ENCODE results near the gene UBE2J2. TPM values are rescaled to one million over a fixed set of nuclear protein-coding genes. Genes with fewer than 3 reads are reported as not detected.

The UBE2J2 gene
- total and polyA plus RNA-seq, 2 of the 13 experiments (the other 11 are each of a cell fraction or from before 2014, with no cell fraction given) = 25.4 to 29.4 TPM

DNA sequence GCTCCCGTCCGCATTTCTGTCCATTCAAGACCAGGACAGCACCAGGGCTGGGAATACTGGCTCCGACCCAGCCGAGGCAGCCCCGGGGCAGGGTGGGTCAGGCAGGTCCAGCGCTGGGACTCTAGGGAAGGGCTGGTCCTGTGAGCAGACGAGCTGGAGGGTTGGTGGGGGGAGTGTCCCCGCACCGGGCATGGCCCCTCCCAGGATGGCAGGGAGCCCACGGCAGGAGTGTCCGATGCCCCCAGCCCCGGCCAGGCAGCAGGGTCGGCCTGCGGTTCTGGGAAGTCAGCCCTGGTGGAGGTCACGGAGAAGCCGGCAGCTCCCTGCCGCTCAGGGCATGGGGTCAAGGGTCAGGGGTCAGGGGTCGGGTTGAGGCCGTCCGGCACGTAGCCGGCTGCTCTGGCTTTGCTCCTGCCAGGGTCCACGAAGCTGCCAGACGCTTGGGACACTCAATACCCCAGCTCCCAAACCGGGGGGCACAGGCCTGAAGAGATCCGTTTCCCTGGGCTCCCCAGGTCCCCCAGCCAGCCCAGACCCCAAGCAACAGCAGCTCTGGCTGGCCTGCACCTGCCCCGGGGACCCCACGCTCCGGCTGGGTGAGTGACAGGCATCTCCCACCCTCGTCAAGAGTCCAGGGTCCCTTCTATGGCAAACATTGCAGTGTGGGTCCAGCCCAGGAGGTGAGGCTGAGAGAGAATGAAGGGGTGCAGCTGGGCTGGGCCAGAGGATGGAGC is 33.9 kb downstream of the UBE2J2 start (continued):
- TF ChIP-seq SP1 (IDR thresholded peaks at IDR 0.05) (no peak), SP1 (CRISPR knock-in tag; IDR thresholded peaks at IDR 0.05) (no peak), U2AF2 (IDR thresholded peaks at IDR 0.05; ENCODE audit: low read depth, low read length) (no peak), TEAD2 (CRISPR knock-in tag; IDR thresholded peaks at IDR 0.05) (no peak), HNRNPK (IDR thresholded peaks at IDR 0.05; ENCODE audit: low read depth, low read length, poor library complexity, severe bottlenecking) (no peak), ZNF256 (CRISPR knock-in tag; conservative IDR thresholded peaks at IDR 0.05) (no peak), HOXA5 (CRISPR knock-in tag; IDR thresholded peaks at IDR 0.05) (no peak), ZNF570 (CRISPR knock-in tag; IDR thresholded peaks at IDR 0.05; ENCODE audit: borderline replicate concordance) (no peak), LCORL (IDR thresholded peaks at IDR 0.05) (no peak), LCORL (CRISPR knock-in tag; IDR thresholded peaks at IDR 0.05) (peak; percentile 95), KDM5A (IDR thresholded peaks at IDR 0.05; ENCODE audit: borderline replicate concordance, low read length) (no peak), SMAD3 (CRISPR knock-in tag; IDR thresholded peaks at IDR 0.05) (no peak), PHF8 (CRISPR knock-in tag; IDR thresholded peaks at IDR 0.05) (no peak; the same call in 1 of the 2 replicates), RARG (CRISPR knock-in tag; IDR thresholded peaks at IDR 0.05; ENCODE audit: low read depth) (no peak), ZNF451 (CRISPR knock-in tag; IDR thresholded peaks at IDR 0.05) (no peak)
- TF ChIP-seq, protein P1, sequence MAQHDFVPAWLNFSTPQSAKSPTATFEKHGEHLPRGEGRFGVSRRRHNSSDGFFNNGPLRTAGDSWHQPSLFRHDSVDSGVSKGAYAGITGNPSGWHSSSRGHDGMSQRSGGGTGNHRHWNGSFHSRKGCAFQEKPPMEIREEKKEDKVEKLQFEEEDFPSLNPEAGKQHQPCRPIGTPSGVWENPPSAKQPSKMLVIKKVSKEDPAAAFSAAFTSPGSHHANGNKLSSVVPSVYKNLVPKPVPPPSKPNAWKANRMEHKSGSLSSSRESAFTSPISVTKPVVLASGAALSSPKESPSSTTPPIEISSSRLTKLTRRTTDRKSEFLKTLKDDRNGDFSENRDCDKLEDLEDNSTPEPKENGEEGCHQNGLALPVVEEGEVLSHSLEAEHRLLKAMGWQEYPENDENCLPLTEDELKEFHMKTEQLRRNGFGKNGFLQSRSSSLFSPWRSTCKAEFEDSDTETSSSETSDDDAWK (CRISPR knock-in tag; IDR thresholded peaks at IDR 0.05) = no peak
- TF ChIP-seq, protein P2, sequence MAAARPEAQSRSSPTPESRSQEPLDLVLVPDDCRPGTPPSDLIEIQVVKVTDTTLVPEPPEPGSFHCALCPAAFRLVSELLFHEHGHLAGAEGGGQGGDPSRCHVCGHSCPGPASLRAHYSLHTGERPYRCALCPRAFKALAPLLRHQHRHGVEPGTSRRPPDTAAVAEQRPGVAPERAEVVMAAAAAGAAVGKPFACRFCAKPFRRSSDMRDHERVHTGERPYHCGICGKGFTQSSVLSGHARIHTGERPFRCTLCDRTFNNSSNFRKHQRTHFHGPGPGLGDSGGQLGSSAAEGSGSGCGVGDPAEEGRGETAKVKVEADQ (CRISPR knock-in tag; IDR thresholded peaks at IDR 0.05; ENCODE audit: borderline replicate concordance) = peak; percentile 27; the same call in 1 of the 2 replicates
- TF ChIP-seq, protein P3, sequence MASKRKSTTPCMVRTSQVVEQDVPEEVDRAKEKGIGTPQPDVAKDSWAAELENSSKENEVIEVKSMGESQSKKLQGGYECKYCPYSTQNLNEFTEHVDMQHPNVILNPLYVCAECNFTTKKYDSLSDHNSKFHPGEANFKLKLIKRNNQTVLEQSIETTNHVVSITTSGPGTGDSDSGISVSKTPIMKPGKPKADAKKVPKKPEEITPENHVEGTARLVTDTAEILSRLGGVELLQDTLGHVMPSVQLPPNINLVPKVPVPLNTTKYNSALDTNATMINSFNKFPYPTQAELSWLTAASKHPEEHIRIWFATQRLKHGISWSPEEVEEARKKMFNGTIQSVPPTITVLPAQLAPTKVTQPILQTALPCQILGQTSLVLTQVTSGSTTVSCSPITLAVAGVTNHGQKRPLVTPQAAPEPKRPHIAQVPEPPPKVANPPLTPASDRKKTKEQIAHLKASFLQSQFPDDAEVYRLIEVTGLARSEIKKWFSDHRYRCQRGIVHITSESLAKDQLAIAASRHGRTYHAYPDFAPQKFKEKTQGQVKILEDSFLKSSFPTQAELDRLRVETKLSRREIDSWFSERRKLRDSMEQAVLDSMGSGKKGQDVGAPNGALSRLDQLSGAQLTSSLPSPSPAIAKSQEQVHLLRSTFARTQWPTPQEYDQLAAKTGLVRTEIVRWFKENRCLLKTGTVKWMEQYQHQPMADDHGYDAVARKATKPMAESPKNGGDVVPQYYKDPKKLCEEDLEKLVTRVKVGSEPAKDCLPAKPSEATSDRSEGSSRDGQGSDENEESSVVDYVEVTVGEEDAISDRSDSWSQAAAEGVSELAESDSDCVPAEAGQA (IDR thresholded peaks at IDR 0.05; ENCODE audit: low read depth) = no peak
- TF ChIP-seq, protein P3 (CRISPR knock-in tag; IDR thresholded peaks at IDR 0.05; ENCODE audit: borderline replicate concordance) = no peak
- TF ChIP-seq, protein P4, sequence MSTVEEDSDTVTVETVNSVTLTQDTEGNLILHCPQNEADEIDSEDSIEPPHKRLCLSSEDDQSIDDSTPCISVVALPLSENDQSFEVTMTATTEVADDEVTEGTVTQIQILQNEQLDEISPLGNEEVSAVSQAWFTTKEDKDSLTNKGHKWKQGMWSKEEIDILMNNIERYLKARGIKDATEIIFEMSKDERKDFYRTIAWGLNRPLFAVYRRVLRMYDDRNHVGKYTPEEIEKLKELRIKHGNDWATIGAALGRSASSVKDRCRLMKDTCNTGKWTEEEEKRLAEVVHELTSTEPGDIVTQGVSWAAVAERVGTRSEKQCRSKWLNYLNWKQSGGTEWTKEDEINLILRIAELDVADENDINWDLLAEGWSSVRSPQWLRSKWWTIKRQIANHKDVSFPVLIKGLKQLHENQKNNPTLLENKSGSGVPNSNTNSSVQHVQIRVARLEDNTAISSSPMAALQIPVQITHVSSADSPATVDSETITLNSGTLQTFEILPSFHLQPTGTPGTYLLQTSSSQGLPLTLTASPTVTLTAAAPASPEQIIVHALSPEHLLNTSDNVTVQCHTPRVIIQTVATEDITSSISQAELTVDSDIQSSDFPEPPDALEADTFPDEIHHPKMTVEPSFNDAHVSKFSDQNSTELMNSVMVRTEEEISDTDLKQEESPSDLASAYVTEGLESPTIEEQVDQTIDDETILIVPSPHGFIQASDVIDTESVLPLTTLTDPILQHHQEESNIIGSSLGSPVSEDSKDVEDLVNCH (CRISPR knock-in tag; IDR thresholded peaks at IDR 0.05) = no peak

Measured in HepG2 (cell line).